Activated naive CD4-positive, alpha-beta T cell treated with Interleukin-2 at 50 U/mL for 16 hours (primary cell): ENCODE data around the gene IGFBP6.

Source experiments
- DNase-seq: peaks from one replicate; pipeline ENCODE4 v3.0.0-alpha.2; 2020

The IGFBP6 gene

GRCh38 chr12:53060064-53060720 is 37.3 kb upstream of the IGFBP6 start:
- DNase-seq, result no peak

GRCh38 chr12:53060721-53061276 is 36.7 kb upstream of the IGFBP6 start:
- DNase-seq, result no peak

DNA sequence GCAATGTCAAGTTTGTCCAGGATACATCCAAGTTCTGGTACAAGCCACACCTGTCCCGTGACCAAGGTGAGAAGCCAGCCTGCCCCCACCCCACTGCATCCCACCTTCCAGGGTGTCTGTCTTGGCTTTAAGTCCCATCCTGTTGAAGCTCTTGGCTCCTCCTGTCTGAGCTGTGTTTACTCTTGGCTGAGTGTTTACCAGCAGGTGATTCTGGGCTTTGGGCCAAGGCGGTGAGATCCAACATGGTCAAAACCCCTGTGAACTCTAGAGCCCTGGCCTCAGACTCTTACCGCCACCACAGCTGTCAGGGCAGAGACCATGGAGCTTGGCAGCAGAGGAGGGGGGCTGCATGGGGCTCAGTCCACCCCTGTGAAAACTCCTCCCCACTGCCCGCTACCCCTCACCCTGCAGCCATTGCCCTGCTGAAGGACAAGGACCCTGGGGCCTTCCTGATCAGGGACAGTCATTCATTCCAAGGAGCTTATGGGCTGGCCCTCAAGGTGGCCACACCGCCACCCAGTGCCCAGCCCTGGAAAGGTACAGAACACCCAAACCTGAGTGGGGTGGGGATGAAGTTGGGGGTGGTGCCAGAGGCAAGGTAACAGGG is 36.0 kb upstream of the IGFBP6 start:
- DNase-seq, result no peak

- no peak for DNase-seq
Measured at GRCh38 chr12:53062011-53062961, 35.2 kb upstream of the IGFBP6 start.

- DNase-seq, result no peak
Measured at GRCh38 chr12:53062977-53063707, 34.3 kb upstream of the IGFBP6 start.

DNA sequence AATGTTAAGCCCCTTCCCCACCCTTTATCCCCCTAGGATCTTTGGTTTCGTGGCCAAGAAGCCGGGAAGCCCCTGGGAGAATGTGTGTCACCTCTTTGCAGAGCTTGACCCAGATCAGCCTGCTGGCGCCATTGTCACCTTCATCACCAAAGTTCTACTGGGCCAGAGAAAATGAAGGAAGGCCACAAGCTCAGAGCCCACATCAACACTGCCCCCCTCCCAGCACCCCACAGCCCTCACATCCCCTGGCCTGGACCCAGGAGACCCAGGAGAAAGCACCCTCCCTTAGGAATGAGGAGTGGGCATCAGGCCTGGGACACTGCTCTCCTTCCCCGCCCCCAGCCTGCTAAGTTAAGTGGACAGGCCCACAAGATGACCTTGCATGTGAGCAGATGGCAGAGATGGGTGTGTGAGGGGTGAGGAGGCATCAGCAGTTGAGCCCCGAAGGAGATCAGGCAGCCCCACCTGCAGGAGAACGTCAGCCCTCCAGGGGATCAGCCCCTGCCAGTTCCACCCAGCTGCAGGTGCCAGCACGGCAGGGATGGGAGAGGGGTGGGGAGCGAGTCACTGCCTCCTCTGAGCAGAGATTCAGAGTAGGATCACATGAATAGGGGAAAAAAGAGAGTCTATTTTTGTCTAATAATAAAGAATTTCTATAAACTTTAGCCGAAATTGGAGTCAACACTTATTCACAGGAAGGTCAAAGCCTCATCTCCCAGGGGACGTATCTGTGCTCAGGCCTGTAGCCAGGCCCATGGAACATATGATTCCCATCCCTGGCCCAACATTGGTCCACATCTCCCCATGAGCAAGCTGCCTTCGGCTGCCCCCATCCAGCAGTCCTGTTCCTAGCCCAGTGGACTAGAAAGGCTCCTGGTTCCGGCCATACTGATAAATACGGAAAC is 33.5 kb upstream of the IGFBP6 start:
- no peak for DNase-seq

GRCh38 chr12:53064613-53065436 is 32.6 kb upstream of the IGFBP6 start:
- no peak for DNase-seq

GRCh38 chr12:53065470-53065869 is 32.0 kb upstream of the IGFBP6 start:
- DNase-seq, result no peak

DNA sequence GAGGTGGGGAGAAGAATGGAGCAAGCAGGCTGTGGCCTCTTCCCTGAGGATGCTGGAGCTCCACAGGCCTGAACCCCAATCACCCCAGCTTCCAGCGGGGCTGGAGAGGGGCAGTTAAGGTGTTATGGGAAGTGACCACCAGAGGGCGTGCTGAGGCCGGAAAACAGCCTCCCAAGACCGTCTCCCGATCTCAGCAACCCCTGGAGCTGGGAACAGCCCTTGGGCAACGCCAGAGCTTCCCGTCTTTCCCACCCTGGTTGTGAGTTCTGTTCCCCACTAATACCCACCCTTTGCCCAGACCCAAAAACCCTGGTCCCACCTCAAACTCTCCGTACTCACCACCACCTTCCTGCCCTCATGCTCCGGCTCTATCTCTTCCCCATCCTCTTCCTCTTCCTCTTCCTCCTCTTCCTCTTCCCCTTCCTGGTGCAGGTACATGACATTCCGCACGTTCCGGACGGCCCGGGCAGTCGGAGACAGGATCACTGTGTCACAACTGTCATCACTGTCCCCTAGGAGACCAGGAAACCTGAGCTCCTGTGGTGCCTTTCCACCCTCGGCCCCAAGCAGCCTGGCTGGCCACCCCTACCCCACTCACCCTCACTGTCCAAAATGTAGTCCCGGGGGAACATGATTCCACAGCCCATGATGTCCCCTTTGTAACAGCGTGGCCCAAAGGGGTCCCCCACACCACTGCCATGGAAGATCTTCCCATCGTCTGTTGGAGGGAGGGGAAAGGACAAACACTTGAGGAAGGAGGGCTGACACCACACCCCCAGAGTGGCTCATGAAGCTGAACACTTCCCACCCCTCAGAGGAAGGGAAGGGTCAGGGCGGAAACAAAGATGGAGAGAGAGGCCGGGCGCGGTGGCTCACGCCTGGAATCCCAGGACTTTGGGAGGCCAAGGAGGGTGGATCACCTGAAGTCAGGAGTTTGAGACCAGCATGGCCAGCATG is 31.2 kb upstream of the IGFBP6 start:
- peak; percentile 69 for DNase-seq

DNA sequence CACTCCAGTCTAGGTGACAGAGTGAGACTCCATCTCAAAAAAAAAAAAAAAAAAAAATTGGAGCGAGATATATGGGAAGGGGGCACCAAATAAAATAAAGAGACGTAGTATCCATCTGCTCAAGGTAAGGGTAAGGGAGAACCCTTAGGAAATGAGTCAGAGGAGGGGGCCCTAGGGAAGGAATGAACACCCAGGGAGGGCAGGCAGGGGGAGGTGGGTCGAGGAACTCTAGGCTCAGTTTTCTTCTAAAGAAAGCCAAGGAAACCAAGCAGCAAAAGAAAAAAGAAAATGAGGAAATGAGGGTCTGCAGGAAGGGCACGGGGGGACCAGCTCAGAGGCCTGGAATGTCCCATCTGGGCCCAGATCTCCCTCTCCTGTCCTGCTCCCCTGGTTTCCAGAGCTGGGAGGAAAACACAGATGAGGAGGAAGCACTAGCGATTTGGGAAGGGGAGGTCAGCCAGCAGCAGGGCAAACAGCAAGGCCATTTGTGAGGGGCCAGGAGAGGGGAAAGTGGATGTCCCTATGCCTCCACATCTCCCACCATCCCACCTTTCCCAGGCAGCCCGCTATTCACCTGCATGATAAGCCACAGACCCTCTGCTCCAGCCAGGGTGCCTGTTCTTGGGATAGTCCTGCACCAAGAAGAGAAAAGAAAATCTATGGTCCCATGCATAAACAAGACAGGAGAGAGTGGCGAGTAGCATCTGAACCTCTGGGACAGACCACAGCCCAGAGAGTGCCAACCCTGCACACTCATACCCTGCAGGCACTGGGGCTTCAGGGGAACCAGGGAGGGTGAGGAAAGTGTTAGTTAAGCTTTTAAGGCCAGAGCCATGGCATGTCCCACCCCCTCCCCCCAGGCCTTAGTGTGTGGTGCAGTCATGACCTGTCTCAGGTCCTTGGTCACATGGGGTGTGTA is 30.1 kb upstream of the IGFBP6 start:
- no peak for DNase-seq

DNA sequence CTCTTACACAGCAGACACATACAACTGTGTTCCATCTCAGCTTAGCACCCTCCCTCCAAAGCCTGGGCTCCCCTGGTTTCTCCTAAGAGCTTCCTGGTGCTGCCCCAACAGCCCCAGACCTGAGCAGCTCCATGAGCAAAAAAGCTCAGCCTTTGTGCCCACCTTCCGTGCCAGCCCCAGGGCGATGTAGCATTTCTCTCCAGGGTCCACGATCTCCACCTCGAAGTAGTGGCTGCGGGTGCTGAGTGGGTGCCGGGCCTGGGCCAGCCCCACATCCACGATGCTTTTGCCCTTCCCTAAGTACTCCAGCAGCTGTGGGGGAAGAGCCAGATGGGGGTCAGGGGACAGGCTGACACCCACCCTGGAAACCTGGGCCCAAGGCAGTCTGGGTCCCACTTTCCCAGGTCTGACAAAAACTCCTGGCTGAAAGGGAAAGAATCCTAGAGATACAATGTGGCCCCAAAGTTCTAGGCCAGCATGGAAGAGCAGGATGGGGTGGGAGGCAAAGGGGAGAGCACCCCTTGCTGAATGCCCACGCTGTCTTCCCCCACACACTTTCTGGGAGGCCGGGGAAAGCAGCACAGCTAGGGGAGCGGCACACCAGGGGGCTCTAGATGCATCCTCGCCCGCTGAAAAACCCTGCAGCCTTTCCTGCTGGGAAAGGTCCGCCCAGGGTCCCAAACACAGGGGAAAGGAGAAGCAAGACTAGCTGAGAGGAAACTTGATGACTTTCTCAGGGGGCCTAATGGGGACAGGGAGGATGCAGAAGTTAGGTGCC is 29.3 kb upstream of the IGFBP6 start:
- DNase-seq, result no peak

GRCh38 chr12:53068811-53069585 is 28.5 kb upstream of the IGFBP6 start:
- no peak for DNase-seq

- DNase-seq, result no peak
Measured at GRCh38 chr12:53069621-53070410, 27.7 kb upstream of the IGFBP6 start.

DNA sequence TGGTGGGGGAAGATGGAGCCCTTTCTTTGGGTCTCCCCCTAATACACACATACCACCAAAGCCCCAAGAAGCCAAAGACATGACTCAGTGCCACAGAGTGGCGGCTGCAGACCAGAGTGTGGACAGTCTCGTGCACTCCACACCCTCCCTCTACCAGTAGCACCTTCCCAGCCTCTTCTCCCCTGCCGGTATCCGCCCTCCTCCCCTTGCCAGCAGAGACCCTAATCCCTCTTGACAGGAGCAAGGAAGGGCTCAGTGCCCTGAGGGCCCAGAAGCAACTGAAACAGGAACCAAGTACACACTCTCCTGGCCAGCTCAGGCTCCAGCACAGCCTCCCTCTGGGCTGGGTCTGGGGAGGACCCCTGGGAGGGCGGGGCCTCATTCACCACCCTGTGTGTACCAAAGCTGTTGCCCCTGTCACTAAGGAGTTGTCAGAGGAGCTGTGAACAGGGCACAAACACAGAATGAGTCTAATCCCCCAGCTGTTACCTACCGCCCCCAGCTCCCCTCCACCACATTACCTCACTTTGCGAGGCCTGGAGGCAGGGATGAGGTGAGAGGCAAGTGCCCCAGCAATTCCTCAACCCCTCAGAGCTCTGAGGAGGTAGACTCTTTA is 26.5 kb upstream of the IGFBP6 start:
- no peak for DNase-seq
